ENCODE data around the gene TCF4. TPM values are rescaled to one million over a fixed set of nuclear protein-coding genes. Genes with fewer than 3 reads are reported as not detected.

Gene TCF4
- total and polyA plus RNA-seq, 2 donors (not counting 1 experiment from before 2014, with no cell fraction given): 68.5 to 353 TPM

GRCh38 chr18:55549474-55550104 lies 38.4 kb downstream of the TCF4 start:
- Histone ChIP-seq H2AFZ (ENCODE audit: insufficient read depth, low read depth, low read length, poor library complexity, severe bottlenecking) (no peak overlapping the region), H3K4me3 (ENCODE audit: control extremely low read depth in 1 of 5, extremely low read depth in 1 of 5, insufficient read depth in 1 of 5, low read depth in 2 of 5, low read length in 4 of 5) (no peak overlapping the region), H3K27me3 (replicated peaks in 1 of 4; ENCODE audit: control extremely low read depth in 1 of 4, control insufficient read depth in 3 of 4, insufficient read depth in 4 of 4, low read length in 3 of 4) (no peaks in the 10 kb centered on the region), H3K79me2 (ENCODE audit: control insufficient read depth, insufficient read depth, low read length) (peaks cover 28% of the 10 kb centered on the region), H3K4me1 (ENCODE audit: control insufficient read depth in 2 of 2, insufficient read depth in 2 of 2, low read length in 2 of 2) (no peaks in the 10 kb centered on the region), H3K9ac (ENCODE audit: low read length) (no peak overlapping the region), H3K36me3 (replicated peaks in 1 of 2; ENCODE audit: control extremely low read depth in 1 of 2, control insufficient read depth in 1 of 2, extremely low read depth in 1 of 2, insufficient read depth in 2 of 2, low read length in 1 of 2) (peaks cover 0 to 4% of the 10 kb centered on the region in 2 experiments), H4K20me1 (ENCODE audit: control insufficient read depth, insufficient read depth, low read length, poor library complexity, severe bottlenecking) (no peaks in the 10 kb centered on the region), H3K27ac (ENCODE audit: low read length in 2 of 2) (no peak overlapping the region), H3K9me3 (ENCODE audit: control extremely low read depth in 1 of 3, control insufficient read depth in 2 of 3, insufficient read depth in 1 of 3, low read length in 2 of 3) (no peaks in the 10 kb centered on the region), H3K4me2 (replicated peaks; ENCODE audit: low read depth, low read length, poor library complexity, severe bottlenecking) (no peak overlapping the region)
- ChIA-PET CTCF (interaction anchor here (0.7 kb wide), 1 partner anchor 1078 kb away, joined by 6 read pairs; no protein-coding TSS in a partner anchor), POLR2A (no interaction called here)
- peaks cover 15% of the 10 kb centered on the region for H3K4me1 Mint-ChIP-seq
- 100% methylated on average over 1 of the region's 5 CpGs for WGBS (ENCODE audit: insufficient coverage)
- H3K9me3 Mint-ChIP-seq (ENCODE audit: insufficient read depth): no peaks in the 10 kb centered on the region
- ATAC-seq (ENCODE audit: low read depth) (no peak), DNase-seq (no peak)
- no peak overlapping the region for H3K4me3 Mint-ChIP-seq
- TF ChIP-seq, protein P1, sequence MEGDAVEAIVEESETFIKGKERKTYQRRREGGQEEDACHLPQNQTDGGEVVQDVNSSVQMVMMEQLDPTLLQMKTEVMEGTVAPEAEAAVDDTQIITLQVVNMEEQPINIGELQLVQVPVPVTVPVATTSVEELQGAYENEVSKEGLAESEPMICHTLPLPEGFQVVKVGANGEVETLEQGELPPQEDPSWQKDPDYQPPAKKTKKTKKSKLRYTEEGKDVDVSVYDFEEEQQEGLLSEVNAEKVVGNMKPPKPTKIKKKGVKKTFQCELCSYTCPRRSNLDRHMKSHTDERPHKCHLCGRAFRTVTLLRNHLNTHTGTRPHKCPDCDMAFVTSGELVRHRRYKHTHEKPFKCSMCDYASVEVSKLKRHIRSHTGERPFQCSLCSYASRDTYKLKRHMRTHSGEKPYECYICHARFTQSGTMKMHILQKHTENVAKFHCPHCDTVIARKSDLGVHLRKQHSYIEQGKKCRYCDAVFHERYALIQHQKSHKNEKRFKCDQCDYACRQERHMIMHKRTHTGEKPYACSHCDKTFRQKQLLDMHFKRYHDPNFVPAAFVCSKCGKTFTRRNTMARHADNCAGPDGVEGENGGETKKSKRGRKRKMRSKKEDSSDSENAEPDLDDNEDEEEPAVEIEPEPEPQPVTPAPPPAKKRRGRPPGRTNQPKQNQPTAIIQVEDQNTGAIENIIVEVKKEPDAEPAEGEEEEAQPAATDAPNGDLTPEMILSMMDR (IDR thresholded peaks at IDR 0.05): no peak
- TF ChIP-seq EZH2 (IDR thresholded peaks at IDR 0.05; ENCODE audit: borderline replicate concordance, insufficient read depth, low read depth, low read length, poor library complexity, severe bottlenecking): no peak
- H3K27ac Mint-ChIP-seq: no peak overlapping the region
- H3K27me3 Mint-ChIP-seq: peaks cover 3% of the 10 kb centered on the region
- intact Hi-C loops (cut with micrococcal nuclease): no loop called here

- WGBS (ENCODE audit: insufficient coverage): no CpG with 5 or more reads among the region's 5 CpGs
- H2AFZ ChIP-seq (ENCODE audit: insufficient read depth, low read depth, low read length, poor library complexity, severe bottlenecking): no peak overlapping the region
- Mint-ChIP-seq H3K27ac (no peak overlapping the region), H3K9me3 (ENCODE audit: insufficient read depth) (no peaks in the 10 kb centered on the region), H3K27me3 (no peaks in the 10 kb centered on the region), H3K4me3 (no peak overlapping the region), H3K4me1 (peaks cover 9% of the 10 kb centered on the region)
- DNase-seq: no peak
- no peaks in the 10 kb centered on the region for H3K27me3 ChIP-seq (replicated peaks in 1 of 4; ENCODE audit: control extremely low read depth in 1 of 4, control insufficient read depth in 3 of 4, insufficient read depth in 4 of 4, low read length in 3 of 4)
- ATAC-seq (ENCODE audit: low read depth): no peak
- H3K4me2 ChIP-seq (replicated peaks; ENCODE audit: low read depth, low read length, poor library complexity, severe bottlenecking): no peak overlapping the region
- ChIA-PET POLR2A (no interaction called here), CTCF (no interaction called here)
- intact Hi-C loops (cut with micrococcal nuclease): no loop called here
- no peaks in the 10 kb centered on the region for H3K4me1 ChIP-seq (ENCODE audit: control insufficient read depth in 2 of 2, insufficient read depth in 2 of 2, low read length in 2 of 2)
- no peaks in the 10 kb centered on the region for H3K9me3 ChIP-seq (ENCODE audit: control extremely low read depth in 1 of 3, control insufficient read depth in 2 of 3, insufficient read depth in 1 of 3, low read length in 2 of 3)
- H3K36me3 ChIP-seq (replicated peaks in 1 of 2; ENCODE audit: control extremely low read depth in 1 of 2, control insufficient read depth in 1 of 2, extremely low read depth in 1 of 2, insufficient read depth in 2 of 2, low read length in 1 of 2): peaks cover 0 to 4% of the 10 kb centered on the region in 2 experiments
- H4K20me1 ChIP-seq (ENCODE audit: control insufficient read depth, insufficient read depth, low read length, poor library complexity, severe bottlenecking): no peaks in the 10 kb centered on the region
- TF ChIP-seq, protein P1 (IDR thresholded peaks at IDR 0.05): no peak
- TF ChIP-seq EZH2 (IDR thresholded peaks at IDR 0.05; ENCODE audit: borderline replicate concordance, insufficient read depth, low read depth, low read length, poor library complexity, severe bottlenecking): no peak
- peaks cover 29% of the 10 kb centered on the region for H3K79me2 ChIP-seq (ENCODE audit: control insufficient read depth, insufficient read depth, low read length)
- H3K9ac ChIP-seq (ENCODE audit: low read length): no peak overlapping the region
- no peak overlapping the region for H3K4me3 ChIP-seq (ENCODE audit: control extremely low read depth in 1 of 5, extremely low read depth in 1 of 5, insufficient read depth in 1 of 5, low read depth in 2 of 5, low read length in 4 of 5)
- H3K27ac ChIP-seq (ENCODE audit: low read length in 2 of 2): no peak overlapping the region
Observed at GRCh38 chr18:55547705-55548056, 40.3 kb downstream of the TCF4 start.

All from B cell (primary cell).